Heart left ventricle (tissue), 16 donors: Measurements from ENCODE around the gene GET4. TPM values are rescaled to one million over a fixed set of nuclear protein-coding genes. Genes with fewer than 3 reads are reported as not detected.

Experiments used
- ATAC-seq, 4 donors: fragments of 200-7000 bp; cut with Tn5 transposase; one replicate each; pipeline ENCODE4 v1.9.1; 2020 to 2022; ENCODE audit warnings: moderate library complexity in 4 of 4, mild to moderate bottlenecking in 3 of 4, moderate number of reproducible peaks in 1 of 4
- DNase-seq, 5 donors: peaks; one replicate each; pipeline ENCODE4 v3.0.0-alpha.2; 2020
- H3K27ac ChIP-seq, 12 donors: fragments of 200-600 bp; sonication (generic) in 4 of 12; one replicate each; pipeline versions ENCODE4 v1.5.0 to v1.8.0; 2016 to 2022; ENCODE audit warnings: mild to moderate bottlenecking in 2 of 12
- H3K27me3 ChIP-seq, 9 donors: fragments of 200-600 bp; sonication (generic) in 2 of 9; one replicate each; pipeline versions ENCODE4 v1.5.1 to v1.8.0; 2016 to 2022; ENCODE audit warnings: mild to moderate bottlenecking in 3 of 9
- H3K36me3 ChIP-seq, 9 donors: fragments of 200-600 bp; sonication (generic) in 2 of 9; one replicate each; pipeline versions ENCODE4 v1.5.0 to v1.8.0; 2018 to 2022; ENCODE audit warnings: mild to moderate bottlenecking in 2 of 9
- H3K4me1 ChIP-seq, 12 donors: fragments of 200-600 bp; sonication (generic) in 4 of 12; one replicate each; pipeline versions ENCODE4 v1.5.0 to v1.8.0; 2016 to 2022; ENCODE audit warnings: mild to moderate bottlenecking in 3 of 12
- H3K4me3 ChIP-seq, 12 donors: fragments of 200-600 bp; sonication (generic) in 4 of 12; one replicate each; pipeline versions ENCODE4 v1.5.0 to v1.8.0; 2017 to 2022; ENCODE audit warnings: mild to moderate bottlenecking in 9 of 12, moderate library complexity in 4 of 12
- H3K9me3 ChIP-seq, 12 donors: fragments of 200-600 bp; sonication (generic) in 4 of 12; one replicate each; pipeline versions ENCODE4 v1.5.0 to v1.8.0; 2016 to 2022; ENCODE audit warnings: mild to moderate bottlenecking in 1 of 12
- CTCF ChIP-seq, 12 donors: fragments of 200-600 bp; sonication (generic) in 4 of 12; IDR thresholded peaks; one replicate each; pipeline versions ENCODE4 v1.5.0 to v1.8.0; 2018 to 2022; ENCODE audit warnings: antibody characterized with exemption in 12 of 12, mild to moderate bottlenecking in 5 of 12
- POLR2A ChIP-seq, 2 donors: fragments of 450-650 bp; IDR thresholded peaks; one replicate each; pipeline ENCODE4 v1.6.1; 2017; ENCODE audit warnings: antibody characterized with exemption in 2 of 2, mild to moderate bottlenecking in 2 of 2, moderate library complexity in 2 of 2
- WGBS, 4 donors: extraction: QIAGEN DNeasy Blood & Tissue Kit in 2 of 4; methylation state at CpG; one replicate each; pipeline versions ENCODE4 v1.1.5 to v1.1.7; 2013 to 2018; 5-methylcytosine and 5-hydroxymethylcytosine counted together
- intact Hi-C, 10 donors: fragments of 100-400 bp; cut with DNase I; formaldehyde crosslinking; loops; one replicate each; pipeline versions ENCODE4 v1.11.1 to v1.14.2; 2022
- polyA plus RNA-seq, 2 donors: library from polyadenylated mRNA; stranded (reverse); fragments of 200-250 nt; gene quantifications; one replicate each; pipeline ENCODE4 v1.2.3, GENCODE V29; 2013
- total RNA-seq, 9 donors: library from RNA; depleted of rRNA in 2 of 9; stranded (reverse); fragments of >200 nt in 2 of 9; fragmentation: NEBNext Ultra II Directional in 3 of 9; extraction: Animal tissue kit (Norgen Biotek cat#: 25700) in 3 of 9; gene quantifications; one replicate each; pipeline versions ENCODE4 v1.1.0 to v1.2.4, GENCODE V29; 2016 to 2023
- donor health status: ischemic (EF 13 %, LVEDD 7.1; RV severe dilation, severe dysfunction).
- donor health status: healthy with polysubstance abuse.
- donor health status: DM: no; HTN: yes; CAD: no.
- donor health status: DM: no; HTN: no; CAD: no.
- donor health status: ischemic (EF 25% LVEDD 6.9; RV normal size, moderate dysfunction).
- donor health status: ischemic (EF 25% LVEDD 5.7; RV mildly dilated, moderate dysfunction).
- donor health status: healthy.
- donor health status: DM: yes; HTN: yes; CAD: no.
- donor health status: ischemic (EF 35%, LVEDD 5.7; RV mildly dilated, moderate dysfunction).
- donor health status: nonischemic (EF 11% LVEDD 7.7; RV severe dilation, severe dysfunction).
- donor health status: DM: yes; HTN: yes; CAD: no.
- donor health status: PGD.
- donor health status: ischemic (EF 29% LVEDD 5.4; RV normal size, mild dysfunction).
- donor health status: nonischemic (EF 23%, LVEDD 6.1; RV moderate dilation, normal function).

The GET4 gene
- total and polyA plus RNA-seq, 11 donors, result 14.6 to 34.1 (median 19.7) TPM

GRCh38 chr7:897771-898376 is 21.5 kb downstream of the GET4 start:
- Histone ChIP-seq H3K27ac (peak overlapping the region in 3 of 12 donors; percentile 5 to 44 (median 21)), H3K27me3 (peaks cover 0 to 2% (median 0%) of the 10 kb centered on the region in 9 donors), H3K9me3 (no peaks in the 10 kb centered on the region), H3K4me1 (peaks cover 0 to 26% (median 14%) of the 10 kb centered on the region in 12 donors), H3K36me3 (peaks cover 0 to 47% (median 37%) of the 10 kb centered on the region in 9 donors), H3K4me3 (no peak overlapping the region)
- WGBS, 4 donors, result 39 to 58% (median 55%) methylated on average over 10 to 27 of the region's 27 CpGs
- intact Hi-C loops, result no loop called here
- no peak for TF ChIP-seq CTCF (IDR thresholded peaks at IDR 0.05)
- TF ChIP-seq POLR2A (IDR thresholded peaks at IDR 0.05), result no peak
- ATAC-seq, result peak in 3 of 4 donors; percentile 14 to 73 (median 19)
- DNase-seq, result peak; percentile 71 to 80 (median 77)

DNA sequence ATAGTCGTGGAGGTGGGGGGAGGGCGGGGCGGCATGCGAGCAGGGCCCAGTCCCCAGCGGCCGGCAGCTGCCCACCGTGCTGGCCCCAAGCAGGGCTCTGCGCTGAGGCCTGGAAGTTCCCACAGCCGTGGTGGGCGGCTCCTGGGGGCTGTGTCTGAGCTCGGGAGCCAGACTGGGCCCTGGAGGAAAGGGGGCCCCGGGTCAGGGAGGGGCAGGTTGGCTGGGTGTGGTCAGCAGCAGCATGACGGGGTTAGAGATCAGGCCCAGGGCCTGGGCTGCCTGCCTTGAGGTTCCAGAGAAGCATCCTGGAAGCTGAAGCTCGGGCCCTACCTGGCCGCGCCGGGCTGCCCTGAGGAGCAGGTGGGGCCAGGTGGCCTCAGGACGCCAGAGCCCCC is 22.1 kb downstream of the GET4 start:
- H3K27ac ChIP-seq, result peak overlapping the region in 2 of 12 donors; percentile 5 to 44
- WGBS, 4 donors, result 73 to 82% (median 79%) methylated on average over 11 to 18 of the region's 18 CpGs
- DNase-seq, result peak in 1 of 5 donors; percentile 60

DNA sequence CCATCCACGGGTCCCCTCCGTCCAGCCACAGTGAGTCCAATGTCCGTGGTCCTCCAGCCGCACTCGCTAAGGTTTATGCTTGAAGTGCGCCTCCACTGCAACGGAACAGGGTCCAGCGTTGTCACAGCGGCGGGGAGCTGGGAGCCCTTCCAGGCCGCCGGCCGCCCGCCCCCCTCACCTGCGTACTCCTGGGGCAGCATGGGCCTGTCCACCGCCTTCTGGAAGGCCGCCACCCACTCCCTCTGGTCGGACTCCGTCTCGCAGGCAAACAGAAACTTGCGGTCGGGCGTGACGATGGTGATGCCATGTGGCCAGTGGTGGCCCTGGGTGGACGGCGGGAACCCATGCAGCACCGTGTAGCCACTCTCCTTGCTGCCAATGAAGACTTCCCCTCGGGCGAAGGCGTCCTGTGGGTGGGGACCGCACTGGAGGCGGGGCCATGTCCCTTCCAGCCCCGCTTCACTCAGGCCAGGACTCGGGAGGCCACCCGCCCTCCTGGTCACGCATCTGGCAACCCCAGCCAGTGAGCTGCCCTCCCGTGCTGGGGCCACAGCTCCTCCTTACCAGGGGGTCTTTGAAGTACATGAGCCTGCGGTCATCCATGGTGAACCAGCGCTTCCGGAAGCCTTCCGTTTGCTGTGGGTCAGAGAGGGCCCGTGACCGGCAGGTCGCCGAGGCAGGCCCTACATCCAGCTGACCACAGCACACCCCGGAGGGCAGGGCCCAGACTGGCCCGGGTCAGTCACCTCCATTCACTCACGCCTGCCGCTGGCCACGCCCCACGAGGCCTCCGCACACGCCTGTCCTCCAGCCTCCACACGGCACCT is 22.7 kb downstream of the GET4 start:
- DNase-seq (peak in 1 of 5 donors; percentile 67), ATAC-seq (no peak)
- TF ChIP-seq POLR2A (IDR thresholded peaks at IDR 0.05) (no peak), CTCF (IDR thresholded peaks at IDR 0.05) (no peak)
- Histone ChIP-seq H3K4me3 (no peak overlapping the region), H3K36me3 (peaks cover 0 to 41% (median 31%) of the 10 kb centered on the region in 9 donors), H3K9me3 (no peaks in the 10 kb centered on the region), H3K27ac (no peak overlapping the region), H3K4me1 (peaks cover 0 to 29% (median 14%) of the 10 kb centered on the region in 12 donors), H3K27me3 (peaks cover 0 to 9% (median 2%) of the 10 kb centered on the region in 9 donors)
- 89 to 93% (median 91%) methylated on average over 49 to 54 of the region's 54 CpGs for WGBS, 4 donors
- intact Hi-C loops, result no loop called here

More for the DNA sequence above, 22.1 kb downstream of the GET4 start:
- ATAC-seq, result no peak
- Histone ChIP-seq H3K36me3 (peaks cover 0 to 47% (median 37%) of the 10 kb centered on the region in 9 donors), H3K4me3 (no peak overlapping the region), H3K9me3 (no peaks in the 10 kb centered on the region), H3K27me3 (peaks cover 0 to 4% (median 0%) of the 10 kb centered on the region in 9 donors), H3K4me1 (peaks cover 0 to 28% (median 14%) of the 10 kb centered on the region in 12 donors)
- TF ChIP-seq POLR2A (IDR thresholded peaks at IDR 0.05), result no peak
- intact Hi-C loops, result no loop called here

DNA sequence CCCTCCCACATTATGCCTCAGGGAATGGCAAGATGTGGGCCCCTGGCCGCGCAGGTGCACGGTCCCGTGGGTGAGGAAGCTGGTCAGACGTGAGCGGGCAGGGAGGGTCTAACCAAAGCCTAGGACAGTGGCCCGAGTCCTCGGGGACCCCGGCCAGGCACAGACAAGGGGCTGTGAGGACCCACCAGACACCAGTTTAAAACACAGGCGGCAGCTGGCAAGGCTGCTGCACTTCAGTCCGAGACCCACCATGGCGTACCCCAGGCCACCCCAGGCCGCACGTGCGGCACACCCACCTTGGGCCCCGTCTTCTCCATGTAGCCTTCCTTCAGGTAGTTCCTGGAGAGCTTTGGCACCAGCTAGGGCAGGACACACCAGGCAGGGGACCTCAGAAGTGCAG is 23.5 kb downstream of the GET4 start:
- TF ChIP-seq POLR2A (IDR thresholded peaks at IDR 0.05) (no peak), CTCF (IDR thresholded peaks at IDR 0.05) (no peak)
- Histone ChIP-seq H3K9me3 (no peaks in the 10 kb centered on the region), H3K4me3 (no peak overlapping the region), H3K27me3 (peaks cover 0 to 16% (median 3%) of the 10 kb centered on the region in 9 donors), H3K36me3 (peaks cover 0 to 33% (median 23%) of the 10 kb centered on the region in 9 donors), H3K27ac (no peak overlapping the region), H3K4me1 (peaks cover 0 to 36% (median 14%) of the 10 kb centered on the region in 12 donors)
- intact Hi-C loops, result loop anchor here in 2 of 10 donors (10.0 kb wide), 3 partner anchors 55 to 275 kb away; partner anchors contain the start of gene ADAP1 (in 1 of the 2)
- no peak for ATAC-seq
- WGBS, 4 donors, result 95 to 98% (median 97%) methylated on average over 9 to 16 of the region's 16 CpGs
- no peak for DNase-seq
